Epidermal melanocyte (primary cell): ENCODE data around the gene SPTBN5.

ENCODE experiments used
- DNase-seq: peaks from one replicate; pipeline ENCODE4 v3.0.0; 2011; ENCODE audit warnings: low spot score; ENCODE audit not compliant: insufficient read length

The SPTBN5 gene

GRCh38 chr15:41926185-41927056 lies 32.6 kb upstream of the SPTBN5 start:
- no peak for DNase-seq

- no peak for DNase-seq
These were observed 31.3 kb upstream of the SPTBN5 start for GRCh38 chr15:41925086-41925608.

- DNase-seq, result no peak
These were observed 29.6 kb upstream of the SPTBN5 start for GRCh38 chr15:41923401-41923997.

GRCh38 chr15:41922353-41922752 lies 28.5 kb upstream of the SPTBN5 start:
- DNase-seq, result no peak

- DNase-seq, result no peak
These were observed 27.8 kb upstream of the SPTBN5 start for GRCh38 chr15:41921639-41922038.

- DNase-seq, result no peak
These were observed 27.3 kb upstream of the SPTBN5 start for GRCh38 chr15:41921167-41921566.

GRCh38 chr15:41919954-41920538 lies 26.2 kb upstream of the SPTBN5 start:
- DNase-seq, result no peak

- DNase-seq, result no peak
These were observed 25.5 kb upstream of the SPTBN5 start for GRCh38 chr15:41919201-41919820.

- DNase-seq, result no peak
These were observed 24.8 kb upstream of the SPTBN5 start for GRCh38 chr15:41918506-41919126.

GRCh38 chr15:41917767-41918430 lies 24.0 kb upstream of the SPTBN5 start:
- DNase-seq, result no peak

- no peak for DNase-seq
These were observed 21.6 kb upstream of the SPTBN5 start for GRCh38 chr15:41915255-41915994.

GRCh38 chr15:41914411-41914810 lies 20.6 kb upstream of the SPTBN5 start:
- DNase-seq, result no peak

- DNase-seq, result no peak
These were observed 19.4 kb upstream of the SPTBN5 start for GRCh38 chr15:41913256-41913655.

GRCh38 chr15:41911691-41912345 lies 18.0 kb upstream of the SPTBN5 start:
- no peak for DNase-seq

- no peak for DNase-seq
These were observed 15.0 kb upstream of the SPTBN5 start for GRCh38 chr15:41908736-41909461.

GRCh38 chr15:41907141-41907540 lies 13.3 kb upstream of the SPTBN5 start:
- DNase-seq, result no peak

GRCh38 chr15:41906608-41907007 lies 12.8 kb upstream of the SPTBN5 start:
- DNase-seq, result no peak

- DNase-seq, result no peak
These were observed 11.4 kb upstream of the SPTBN5 start for GRCh38 chr15:41905036-41905793.
